GM12873 (cell line): ENCODE measurements around the gene ZNF70.
A peak's percentile ranks its signal among the peaks of the same experiment; 100 is the strongest.

ENCODE experiments used
- TF ChIP-seq, protein P1 (sequence below): IDR thresholded peaks from 2 replicates; pipeline ENCODE4 v1.5.1; 2012; ENCODE audit warnings: low read depth, mild to moderate bottlenecking, moderate library complexity, low read length, control low read depth; ENCODE audit not compliant: insufficient read depth; ENCODE audit errors: missing control alignments

The ZNF70 gene

GRCh38 chr22:23750714-23751440 lies at the start of gene ZNF70:
Gene ZNF70 (minus strand): TSS chr22:23751112. CDS start chr22:23745140, 5,972 bp downstream.
- TF ChIP-seq, protein P1, sequence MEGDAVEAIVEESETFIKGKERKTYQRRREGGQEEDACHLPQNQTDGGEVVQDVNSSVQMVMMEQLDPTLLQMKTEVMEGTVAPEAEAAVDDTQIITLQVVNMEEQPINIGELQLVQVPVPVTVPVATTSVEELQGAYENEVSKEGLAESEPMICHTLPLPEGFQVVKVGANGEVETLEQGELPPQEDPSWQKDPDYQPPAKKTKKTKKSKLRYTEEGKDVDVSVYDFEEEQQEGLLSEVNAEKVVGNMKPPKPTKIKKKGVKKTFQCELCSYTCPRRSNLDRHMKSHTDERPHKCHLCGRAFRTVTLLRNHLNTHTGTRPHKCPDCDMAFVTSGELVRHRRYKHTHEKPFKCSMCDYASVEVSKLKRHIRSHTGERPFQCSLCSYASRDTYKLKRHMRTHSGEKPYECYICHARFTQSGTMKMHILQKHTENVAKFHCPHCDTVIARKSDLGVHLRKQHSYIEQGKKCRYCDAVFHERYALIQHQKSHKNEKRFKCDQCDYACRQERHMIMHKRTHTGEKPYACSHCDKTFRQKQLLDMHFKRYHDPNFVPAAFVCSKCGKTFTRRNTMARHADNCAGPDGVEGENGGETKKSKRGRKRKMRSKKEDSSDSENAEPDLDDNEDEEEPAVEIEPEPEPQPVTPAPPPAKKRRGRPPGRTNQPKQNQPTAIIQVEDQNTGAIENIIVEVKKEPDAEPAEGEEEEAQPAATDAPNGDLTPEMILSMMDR, result peak; percentile 48

- TF ChIP-seq, protein P1, result no peak
These were observed 45.5 kb upstream of the ZNF70 start for GRCh38 chr22:23796461-23796860.

GRCh38 chr22:23793326-23793725 lies 42.4 kb upstream of the ZNF70 start:
- TF ChIP-seq, protein P1, result no peak

- TF ChIP-seq, protein P1, result no peak
These were observed 41.1 kb upstream of the ZNF70 start for GRCh38 chr22:23791738-23792645.

DNA sequence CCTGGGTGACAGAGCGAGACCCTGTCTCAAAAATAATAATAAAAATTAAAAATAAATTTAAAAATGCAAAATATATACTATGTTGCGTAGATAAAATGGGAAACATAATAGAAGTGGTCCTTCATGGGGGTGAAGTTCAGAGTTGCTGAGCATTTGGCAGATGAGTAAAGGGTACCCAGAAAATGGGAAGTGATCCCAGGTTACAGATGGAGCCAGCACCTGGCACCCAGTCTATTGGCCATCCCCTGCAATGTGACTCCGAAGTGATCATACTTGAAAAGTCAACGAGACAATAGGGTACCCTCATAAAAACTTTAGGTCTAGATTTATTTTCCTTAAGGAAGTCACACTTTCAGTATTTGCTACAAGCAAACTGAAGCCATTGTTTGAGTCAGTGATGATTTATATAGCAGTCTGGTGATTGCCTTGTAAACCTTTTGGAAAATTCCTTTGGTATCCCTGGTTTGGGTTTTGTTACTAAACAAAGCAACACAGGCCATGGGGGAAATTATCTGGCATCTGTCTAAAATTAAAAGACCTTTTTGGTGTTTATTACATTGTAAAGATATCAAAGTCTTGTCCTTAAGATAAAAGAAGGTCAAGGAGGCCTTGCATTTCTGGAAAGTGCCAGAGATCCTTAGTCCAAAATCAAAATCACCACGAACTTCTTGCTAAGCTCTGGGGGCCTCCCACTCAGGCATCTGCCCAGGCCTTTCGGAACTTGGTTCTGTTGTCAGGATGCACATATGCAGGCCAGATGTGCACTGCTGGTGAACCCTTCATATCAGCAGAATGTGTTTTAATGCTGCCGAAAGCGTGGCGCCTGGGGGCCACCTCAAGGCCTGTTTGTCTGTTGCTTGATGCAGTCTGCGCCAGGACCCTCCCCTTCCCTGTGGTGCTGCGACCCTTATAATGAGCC lies 40.2 kb upstream of the ZNF70 start:
- TF ChIP-seq, protein P1, result no peak

DNA sequence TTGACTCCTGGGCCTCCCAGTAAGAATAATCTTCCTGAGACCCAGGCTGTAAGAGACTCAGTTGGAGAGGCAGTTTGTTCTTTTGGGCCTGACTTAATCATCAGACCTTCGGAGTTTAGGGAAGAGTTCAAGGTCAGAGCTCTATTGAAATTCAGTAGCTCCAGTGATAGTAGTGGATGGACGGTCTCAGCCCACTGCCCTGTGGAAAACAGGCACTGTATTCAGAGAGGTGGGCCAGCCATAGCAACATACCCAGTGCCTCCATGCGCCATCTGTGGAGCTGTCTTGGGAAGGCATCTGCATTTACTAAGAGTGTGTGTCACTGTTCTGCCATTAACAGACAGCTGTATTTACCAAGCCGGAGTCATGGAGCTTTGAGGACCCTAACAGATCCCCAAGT lies 38.7 kb upstream of the ZNF70 start:
- TF ChIP-seq, protein P1, result no peak
